GM12892 (cell line): ENCODE measurements around the gene EPHA4.

Experiments used
- DNase-seq: peaks from one replicate; pipeline ENCODE4 v3.0.0; 2011; ENCODE audit not compliant: insufficient read length
- FAIRE-seq: peaks from 2 replicates; lab custom pipeline; 2011; peaks lifted over from hg19 to GRCh38; lab: Jason Lieb, UNC
- POLR2A ChIP-seq: IDR thresholded peaks from 2 replicates; pipeline ENCODE4 v1.6.1; 2011; ENCODE audit warnings: low read depth, low read length, control low read depth
- POLR2AphosphoS5 ChIP-seq: IDR thresholded peaks from 2 replicates; pipeline ENCODE4 v1.6.1; 2011; ENCODE audit warnings: low read depth, low read length, control low read depth
- TAF1 ChIP-seq: IDR thresholded peaks from 2 replicates; pipeline ENCODE4 v1.6.1; 2011; ENCODE audit warnings: low read depth, mild to moderate bottlenecking, control low read depth, low read length, borderline replicate concordance

EPHA4 gene

DNA sequence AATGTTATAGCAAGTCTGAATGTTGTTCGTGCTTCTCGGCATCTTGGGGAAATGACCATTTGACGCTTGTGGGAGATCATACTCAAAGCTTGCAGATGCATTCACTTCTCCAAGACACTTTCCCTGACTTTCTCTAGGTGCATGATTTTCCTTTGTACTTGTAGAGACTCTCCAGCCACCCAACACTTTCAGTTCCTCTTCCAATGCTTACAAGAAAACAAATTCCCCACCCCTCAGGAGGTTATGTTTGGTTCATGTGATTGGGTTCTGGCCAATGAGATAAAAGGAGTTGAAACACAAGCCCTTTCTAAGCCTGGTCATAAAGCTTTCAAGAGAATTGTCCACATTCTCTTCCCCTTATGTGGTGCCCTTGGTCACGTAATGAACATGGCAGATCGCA lies 156.3 kb downstream of the EPHA4 start:
- no peak for FAIRE-seq
- no peak for DNase-seq
- TF ChIP-seq POLR2A (no peak), POLR2AphosphoS5 (no peak), TAF1 (no peak)

DNA sequence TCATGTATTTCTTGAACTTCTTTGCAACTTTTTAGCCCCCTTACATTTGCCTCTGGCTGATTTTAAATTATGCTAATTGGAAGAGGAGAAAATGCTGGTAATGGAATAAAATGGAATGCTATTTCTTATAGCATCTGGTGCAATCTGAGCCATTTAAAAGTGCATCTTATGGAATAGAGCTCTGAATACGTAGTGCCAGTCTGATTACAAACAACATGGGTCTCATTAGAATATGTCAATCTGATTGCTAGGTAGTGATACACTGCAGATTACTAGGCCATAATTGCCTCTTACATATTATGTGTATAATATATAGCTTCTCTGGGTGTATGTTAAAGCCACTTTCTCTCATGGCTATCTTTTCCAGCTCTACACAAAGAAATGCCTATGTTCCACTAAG lies 159.1 kb downstream of the EPHA4 start:
- no peak for DNase-seq
- no peak for FAIRE-seq
- TF ChIP-seq POLR2A (no peak), TAF1 (no peak), POLR2AphosphoS5 (no peak)

DNA sequence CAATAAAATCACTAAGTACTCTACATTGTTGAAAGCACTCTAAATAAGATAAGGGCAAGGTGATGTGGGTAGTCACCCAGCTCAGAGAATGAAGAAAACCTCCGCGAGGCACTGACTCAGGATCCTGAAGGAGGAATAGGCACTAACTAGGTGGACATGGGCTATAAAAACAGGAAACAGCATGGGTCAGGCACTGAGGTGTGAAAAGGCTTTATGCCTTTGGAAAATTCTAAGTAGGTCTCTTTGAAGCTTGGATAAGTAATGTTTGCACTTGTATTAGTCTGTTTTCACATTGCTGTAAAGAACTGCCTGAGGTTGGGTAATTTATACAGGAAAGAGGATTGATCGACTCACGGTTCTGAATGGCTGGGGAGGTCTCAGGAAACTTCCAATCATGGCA lies 161.6 kb downstream of the EPHA4 start:
- no peak for DNase-seq
- TF ChIP-seq POLR2AphosphoS5 (no peak), POLR2A (no peak), TAF1 (no peak)
- no peak for FAIRE-seq

DNA sequence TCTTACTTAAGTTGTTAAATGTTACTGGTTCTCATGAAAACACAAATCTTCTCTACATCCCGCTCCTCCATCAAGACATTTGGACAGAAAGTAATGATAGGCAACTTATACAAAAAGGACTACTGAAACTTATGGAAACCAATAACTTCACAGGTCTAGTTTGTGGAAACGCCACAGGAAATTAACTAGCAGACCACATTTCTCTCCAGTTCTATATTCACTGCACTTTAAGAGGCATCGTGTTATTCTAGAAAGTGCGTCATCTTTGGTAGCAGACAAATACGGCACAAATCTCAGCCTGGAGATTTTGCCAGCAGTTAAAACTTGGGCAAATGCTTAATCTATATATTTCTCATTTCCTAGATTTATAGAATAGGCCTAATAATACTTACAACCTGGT lies 164.3 kb downstream of the EPHA4 start:
- TF ChIP-seq POLR2A = no peak
- TF ChIP-seq POLR2AphosphoS5 = no peak
- no peak for TF ChIP-seq TAF1
- FAIRE-seq (no peak), DNase-seq (no peak)

DNA sequence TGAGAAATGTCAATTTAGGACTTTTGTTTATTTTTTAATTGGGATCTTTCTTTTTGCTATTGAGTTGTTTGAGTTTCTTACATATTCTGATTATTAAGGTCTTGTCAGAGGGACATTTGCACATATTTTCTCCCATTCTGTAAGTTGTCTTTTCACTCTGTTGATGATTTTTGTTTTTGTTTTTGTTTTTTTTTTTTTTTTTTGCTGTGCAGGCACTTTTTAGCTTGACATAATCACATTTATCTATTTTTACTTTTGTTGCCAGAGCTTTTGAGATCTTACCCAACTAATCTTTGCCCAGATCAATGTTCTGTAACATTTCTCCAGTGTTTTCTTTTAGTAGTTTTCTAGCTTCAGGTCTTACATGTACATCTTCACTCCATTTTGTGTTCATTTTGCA lies 166.6 kb downstream of the EPHA4 start:
- FAIRE-seq = no peak
- DNase-seq = no peak
- no peak for TF ChIP-seq TAF1

DNA sequence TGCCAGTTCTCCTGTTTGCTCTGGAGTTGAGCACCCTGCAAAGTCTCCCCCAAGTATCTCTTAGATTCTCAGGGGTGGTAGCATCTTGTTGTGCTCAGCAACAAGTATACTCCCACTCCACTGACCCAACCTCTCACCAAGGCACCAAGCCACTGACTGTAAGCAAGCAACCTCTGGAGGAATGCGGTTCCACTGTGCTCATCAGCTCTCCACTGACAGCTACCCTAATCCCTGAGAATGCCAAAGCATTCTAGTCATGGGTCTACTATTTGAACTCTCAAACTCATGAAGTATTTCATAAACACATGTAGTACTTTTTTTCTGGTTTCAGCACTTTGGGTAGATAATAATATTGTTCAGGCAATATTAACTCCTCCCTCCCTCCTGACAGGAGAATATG lies 170.0 kb downstream of the EPHA4 start:
- FAIRE-seq (no peak), DNase-seq (no peak)
- no peak for TF ChIP-seq TAF1
- no peak for TF ChIP-seq POLR2AphosphoS5
- no peak for TF ChIP-seq POLR2A

DNA sequence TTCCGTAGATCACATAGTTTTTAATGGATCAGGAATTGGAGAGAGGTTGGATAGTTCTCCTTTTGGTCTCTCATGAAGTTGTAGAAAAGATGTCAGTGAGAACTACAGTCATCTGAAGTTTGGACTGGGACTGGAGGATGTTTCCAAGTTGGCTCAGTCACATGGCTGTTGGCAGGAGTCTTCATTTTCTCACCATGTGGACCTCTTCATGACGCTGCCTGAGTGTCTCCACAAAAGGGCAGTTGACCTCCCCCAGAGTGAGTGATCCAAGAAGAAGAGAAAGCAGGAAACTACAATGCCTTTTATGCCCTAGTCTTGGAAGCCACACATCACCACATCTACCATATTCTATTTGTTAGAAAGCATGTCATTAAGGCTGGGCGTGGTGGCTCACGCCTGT lies 171.7 kb downstream of the EPHA4 start:
- DNase-seq = no peak
- TF ChIP-seq POLR2A (no peak), POLR2AphosphoS5 (no peak)
- FAIRE-seq = no peak

DNA sequence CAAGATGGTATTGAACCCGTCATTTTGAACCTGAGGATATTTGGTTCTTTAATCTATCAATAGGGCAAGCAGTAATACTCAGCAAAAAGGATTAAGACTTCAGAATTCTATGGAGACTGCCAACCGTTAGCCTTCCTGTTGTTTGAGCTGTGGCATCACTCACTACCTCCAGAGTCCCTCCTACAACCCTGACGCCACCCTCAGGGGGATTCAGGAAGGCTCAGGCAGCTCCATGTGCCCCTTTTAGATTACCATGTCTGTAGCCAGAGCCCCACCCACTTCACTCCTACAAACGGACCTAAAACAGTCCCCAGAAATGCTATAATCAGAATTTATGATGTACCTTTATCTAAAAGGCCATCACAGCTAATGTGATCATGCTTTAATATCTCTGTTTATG lies 172.9 kb downstream of the EPHA4 start:
- FAIRE-seq (no peak), DNase-seq (no peak)
- TF ChIP-seq POLR2AphosphoS5 = no peak
- TF ChIP-seq POLR2A = no peak
- TF ChIP-seq TAF1 = no peak

DNA sequence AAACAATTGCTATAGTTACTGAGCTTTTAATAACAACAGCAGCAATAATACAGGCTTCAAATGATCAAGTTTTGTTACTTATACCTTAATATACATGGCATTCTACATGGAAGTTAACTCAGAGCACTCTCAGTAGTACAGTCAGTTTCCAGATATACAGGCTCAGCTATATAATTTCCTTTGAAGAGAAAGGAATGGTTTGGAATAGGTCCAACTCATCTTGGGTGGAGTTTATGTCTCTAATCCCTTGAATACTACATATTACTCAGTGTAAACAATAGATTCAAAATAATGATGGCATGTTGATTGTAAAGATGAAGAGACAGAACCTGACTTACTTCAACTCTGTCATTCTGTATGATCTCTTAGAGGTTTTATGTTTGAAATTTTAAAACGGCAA lies 174.9 kb downstream of the EPHA4 start:
- TF ChIP-seq POLR2A (no peak), TAF1 (no peak), POLR2AphosphoS5 (no peak)
- no peak for FAIRE-seq
- DNase-seq = no peak

DNA sequence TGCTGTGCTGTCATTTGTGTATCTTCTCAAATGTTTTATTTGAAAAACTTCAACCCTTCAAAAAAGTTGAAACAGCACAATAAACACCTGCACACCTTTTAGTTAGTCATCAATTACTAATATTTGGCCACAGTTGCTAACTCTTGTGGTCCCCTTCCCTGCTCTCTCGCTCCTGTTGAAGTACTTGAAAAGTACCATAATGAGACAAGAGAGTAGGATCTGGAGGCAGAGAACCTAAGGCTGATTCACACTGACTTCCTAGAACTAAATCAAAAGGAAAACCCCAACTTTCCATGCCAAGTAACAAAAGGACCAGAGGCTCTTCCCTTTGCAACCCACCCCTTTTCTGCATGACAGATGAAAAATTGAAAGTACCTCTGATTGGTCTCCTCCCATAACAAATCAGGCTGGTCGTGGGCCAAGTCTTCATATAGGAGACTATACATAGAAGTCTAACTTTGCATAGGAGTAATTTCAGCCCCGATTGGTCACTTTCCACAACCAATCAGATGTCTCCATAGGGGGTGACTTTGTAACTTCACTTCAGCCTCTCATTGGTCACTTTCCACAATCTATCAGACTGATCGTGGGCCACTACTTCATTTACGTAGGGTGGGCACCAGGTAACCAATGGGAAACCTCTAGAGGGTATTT lies 179.7 kb downstream of the EPHA4 start:
- no peak for TF ChIP-seq TAF1
- no peak for TF ChIP-seq POLR2A
- TF ChIP-seq POLR2AphosphoS5 = no peak
- FAIRE-seq = no peak
- DNase-seq = no peak

DNA sequence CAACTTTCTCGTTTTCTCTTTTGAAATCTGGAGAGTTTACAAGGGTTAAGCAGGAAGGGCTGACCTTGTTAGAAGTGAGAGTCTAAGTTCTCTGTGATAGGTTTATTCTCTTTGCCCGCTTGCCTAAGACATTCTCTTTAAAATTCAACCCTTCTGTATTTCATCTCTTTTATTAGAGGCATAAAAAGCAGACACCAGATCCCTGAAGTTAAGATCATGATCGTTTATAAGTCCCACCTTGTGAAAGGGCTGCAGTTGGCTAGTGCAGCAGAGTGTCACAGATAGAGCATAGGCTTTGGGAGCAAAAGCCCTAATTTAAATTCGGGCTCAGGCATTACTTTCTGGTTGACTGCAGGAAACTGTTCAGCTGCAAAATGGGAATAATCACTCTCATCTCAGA lies 181.2 kb downstream of the EPHA4 start:
- TF ChIP-seq POLR2AphosphoS5 = no peak
- TF ChIP-seq TAF1 = no peak
- no peak for FAIRE-seq

DNA sequence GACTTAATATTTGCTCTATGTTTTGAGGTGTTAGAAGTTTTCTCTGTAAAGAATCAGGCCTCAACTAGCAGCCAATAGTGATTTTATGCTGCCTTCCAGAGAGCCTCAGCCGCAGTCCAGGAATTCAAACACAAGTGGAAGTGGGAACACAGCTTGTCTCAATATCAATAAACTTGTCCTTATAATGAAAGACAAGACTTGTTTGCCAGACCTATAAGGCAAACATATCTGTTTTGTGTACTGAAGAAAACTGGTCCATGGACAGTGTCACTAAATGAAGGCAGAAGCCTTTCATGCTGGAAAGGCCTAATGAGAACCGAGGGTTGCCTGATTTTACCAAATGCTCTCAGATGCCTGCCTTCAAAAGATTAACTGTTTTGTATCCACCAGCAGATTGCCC lies 182.2 kb downstream of the EPHA4 start:
- FAIRE-seq (no peak), DNase-seq (no peak)
- no peak for TF ChIP-seq TAF1
- TF ChIP-seq POLR2A = no peak
- TF ChIP-seq POLR2AphosphoS5 = no peak

More for the DNA sequence above, 181.2 kb downstream of the EPHA4 start:
- DNase-seq = no peak

DNA sequence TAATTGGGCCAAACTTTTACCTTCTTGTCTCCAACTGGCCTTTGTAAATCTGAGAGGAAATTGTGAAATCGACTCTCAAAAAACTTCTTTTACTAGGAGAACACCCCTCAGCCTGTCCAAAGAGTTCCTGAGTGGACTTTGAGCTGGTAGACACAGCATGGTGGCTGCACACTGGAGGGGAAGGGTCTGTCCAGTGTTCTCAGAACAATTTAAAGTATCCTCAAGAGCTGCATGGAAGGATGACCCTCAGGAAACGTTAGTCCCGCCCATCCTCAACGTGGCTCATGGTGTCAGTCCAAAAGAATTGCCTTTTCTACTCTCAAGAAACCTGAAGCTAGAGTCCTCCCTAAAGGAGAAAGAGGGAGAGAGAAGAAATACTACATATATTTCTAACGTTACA lies 182.7 kb downstream of the EPHA4 start:
- TF ChIP-seq POLR2A (no peak), POLR2AphosphoS5 (no peak), TAF1 (no peak)
- DNase-seq = no peak
- FAIRE-seq = no peak

DNA sequence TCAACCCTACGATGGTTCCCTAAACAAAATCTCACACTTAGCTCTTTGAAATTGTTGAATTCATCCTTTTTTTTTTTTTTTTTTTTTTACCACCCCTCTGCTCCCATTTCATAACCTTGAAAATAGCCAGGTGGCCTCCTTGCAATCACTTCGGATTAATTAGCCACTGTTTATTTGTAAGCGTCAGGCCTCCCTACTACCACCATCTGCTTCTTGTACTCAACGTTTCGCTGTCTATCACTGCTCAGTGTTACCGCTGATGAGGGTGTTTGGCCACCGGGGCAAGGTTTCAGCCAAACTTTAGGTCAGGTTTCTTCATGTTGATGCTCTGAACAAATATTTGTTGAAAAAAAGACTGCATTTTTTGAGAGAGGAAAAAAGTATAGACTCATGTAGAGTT lies 183.2 kb downstream of the EPHA4 start:
- TF ChIP-seq TAF1 (no peak), POLR2A (no peak), POLR2AphosphoS5 (no peak)
- FAIRE-seq (no peak), DNase-seq (no peak)
